22Rv1 (cell line): Measurements from ENCODE around the gene SDHAF1.

Experiments
- CTCF ChIP-seq: fragments of 450-650 bp; IDR thresholded peaks from 2 replicates; pipeline ENCODE4 v1.5.1; 2017; ENCODE audit warnings: mild to moderate bottlenecking
- ZFX ChIP-seq: fragments of 450-650 bp; IDR thresholded peaks from 2 replicates; pipeline ENCODE4 v1.6.1; 2017; ENCODE audit warnings: antibody characterized with exemption, borderline replicate concordance

- no peak for TF ChIP-seq CTCF
- TF ChIP-seq ZFX: no peak
Measured at GRCh38 chr19:36032251-36033104, 37.5 kb downstream of the SDHAF1 start, which contains the start of gene CLIP3.
